ENCODE data around the gene SLC6A6. TPM values are rescaled to one million over a fixed set of nuclear protein-coding genes. Genes with fewer than 3 reads are reported as not detected.
A peak's percentile ranks its signal among the peaks of the same experiment; 100 is the strongest.

SLC6A6 gene
- total RNA-seq, 6 experiments from 2014 or later: 22.5 to 33.0 (median 28.6) TPM

DNA sequence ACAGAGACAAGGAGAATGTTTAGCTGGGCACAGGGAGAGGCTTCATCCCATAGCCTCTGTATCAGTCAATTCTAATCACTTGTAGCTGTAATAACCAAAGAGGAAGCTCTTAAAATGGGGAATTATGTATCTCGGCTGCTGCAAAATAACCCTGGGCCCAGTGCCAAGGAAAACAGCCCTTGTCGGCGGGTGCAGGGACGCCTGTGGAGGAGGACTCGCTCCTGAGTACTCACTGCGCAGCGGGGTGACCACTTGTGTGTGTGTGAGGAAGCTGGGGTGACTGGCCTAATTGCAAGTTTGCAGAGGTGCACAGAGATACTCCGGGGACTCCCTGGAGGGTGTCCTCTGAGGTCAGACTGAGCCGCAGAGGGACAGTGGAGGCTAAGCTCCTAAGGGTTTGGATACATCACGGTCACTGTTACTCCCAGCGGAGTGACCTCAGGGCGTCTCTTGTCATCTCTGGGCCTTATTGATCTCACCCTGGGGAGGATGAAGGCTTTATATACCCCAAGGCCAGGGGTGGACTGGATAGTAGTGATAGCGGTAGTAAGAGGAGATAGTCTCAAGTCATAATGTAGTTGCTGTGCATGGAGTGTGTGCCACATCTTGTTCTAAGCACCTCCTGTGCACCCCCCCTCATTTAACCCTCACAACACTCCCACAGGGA, 37.2 kb downstream of the SLC6A6 start:
- DNase-seq: peak; percentile 25
- Mint-ChIP-seq H3K27me3 (ENCODE audit: insufficient read depth) (peaks cover 1% of the 10 kb centered on the region), H3K4me1 (ENCODE audit: low read depth) (peaks cover 50% of the 10 kb centered on the region), H3K9me3 (no peaks in the 10 kb centered on the region), H3K36me3 (ENCODE audit: low read depth) (peaks cover 7% of the 10 kb centered on the region), H3K27ac (peak overlapping the region; percentile 59; the same call in 1 of the 2 replicates), H3K4me3 (0 out of 2 replicates have a peak overlapping the region, but pooled peaks have one; percentile 2)
- TF ChIP-seq, protein P1, sequence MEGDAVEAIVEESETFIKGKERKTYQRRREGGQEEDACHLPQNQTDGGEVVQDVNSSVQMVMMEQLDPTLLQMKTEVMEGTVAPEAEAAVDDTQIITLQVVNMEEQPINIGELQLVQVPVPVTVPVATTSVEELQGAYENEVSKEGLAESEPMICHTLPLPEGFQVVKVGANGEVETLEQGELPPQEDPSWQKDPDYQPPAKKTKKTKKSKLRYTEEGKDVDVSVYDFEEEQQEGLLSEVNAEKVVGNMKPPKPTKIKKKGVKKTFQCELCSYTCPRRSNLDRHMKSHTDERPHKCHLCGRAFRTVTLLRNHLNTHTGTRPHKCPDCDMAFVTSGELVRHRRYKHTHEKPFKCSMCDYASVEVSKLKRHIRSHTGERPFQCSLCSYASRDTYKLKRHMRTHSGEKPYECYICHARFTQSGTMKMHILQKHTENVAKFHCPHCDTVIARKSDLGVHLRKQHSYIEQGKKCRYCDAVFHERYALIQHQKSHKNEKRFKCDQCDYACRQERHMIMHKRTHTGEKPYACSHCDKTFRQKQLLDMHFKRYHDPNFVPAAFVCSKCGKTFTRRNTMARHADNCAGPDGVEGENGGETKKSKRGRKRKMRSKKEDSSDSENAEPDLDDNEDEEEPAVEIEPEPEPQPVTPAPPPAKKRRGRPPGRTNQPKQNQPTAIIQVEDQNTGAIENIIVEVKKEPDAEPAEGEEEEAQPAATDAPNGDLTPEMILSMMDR (IDR thresholded peaks at IDR 0.05): no peak

- peaks cover 7% of the 10 kb centered on the region for H3K36me3 Mint-ChIP-seq (ENCODE audit: low read depth)
- no peaks in the 10 kb centered on the region; the same call in 1 of the 2 replicates for H3K27me3 Mint-ChIP-seq (ENCODE audit: insufficient read depth)
- peak overlapping the region; percentile 59; the same call in 1 of the 2 replicates for H3K27ac Mint-ChIP-seq
- no peak for DNase-seq
- peaks cover 45% of the 10 kb centered on the region for H3K4me1 Mint-ChIP-seq (ENCODE audit: low read depth)
- H3K4me3 Mint-ChIP-seq: no peak overlapping the region
- no peaks in the 10 kb centered on the region for H3K9me3 Mint-ChIP-seq
- TF ChIP-seq, protein P1 (IDR thresholded peaks at IDR 0.05): no peak
These were observed 37.7 kb downstream of the SLC6A6 start for GRCh38 chr3:14440168-14440518.

DNA sequence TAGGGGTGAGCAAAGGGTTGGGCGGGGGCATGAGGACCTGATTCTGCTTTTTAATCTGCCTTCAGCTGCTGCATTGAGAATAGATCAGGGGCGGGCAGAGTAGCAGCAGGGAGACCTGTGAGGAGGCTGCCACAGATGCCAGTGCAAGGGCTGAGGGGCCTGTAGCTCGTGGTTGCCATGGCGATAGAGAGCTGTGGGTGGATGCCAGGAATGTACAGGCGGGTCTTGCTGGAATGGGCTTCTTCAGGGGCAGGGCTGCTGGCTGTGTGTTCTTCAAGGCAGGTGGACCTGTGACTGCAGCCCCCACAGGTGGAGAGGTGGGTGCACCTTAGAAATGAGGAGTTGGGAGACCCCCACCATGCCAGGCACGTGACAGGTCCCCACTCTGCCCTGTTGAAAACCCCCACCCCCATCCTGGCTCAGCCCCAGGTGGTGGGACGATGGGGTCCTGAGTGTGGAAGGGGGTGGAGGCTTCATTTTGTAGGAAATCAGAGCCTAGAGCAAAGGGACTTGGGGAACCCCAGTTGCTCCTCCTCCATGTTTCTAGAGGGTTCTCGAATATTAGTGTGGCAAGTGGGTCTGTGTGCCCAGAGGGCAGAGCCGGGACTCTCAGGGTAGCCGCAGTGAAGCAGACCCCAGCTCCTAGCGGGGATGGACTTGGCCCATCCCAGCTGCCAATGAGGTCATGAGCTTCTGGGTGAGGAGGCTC, 38.3 kb downstream of the SLC6A6 start:
- no peak overlapping the region for H3K4me3 Mint-ChIP-seq

GRCh38 chr3:14441240-14441919, 39.0 kb downstream of the SLC6A6 start:
- H3K4me3 Mint-ChIP-seq: no peak overlapping the region
- peak; percentile 49 for DNase-seq
- TF ChIP-seq, protein P1 (IDR thresholded peaks at IDR 0.05): no peak
- peak overlapping the region; percentile 65; the same call in 1 of the 2 replicates for H3K27ac Mint-ChIP-seq
- H3K27me3 Mint-ChIP-seq (ENCODE audit: insufficient read depth): no peaks in the 10 kb centered on the region; the same call in 1 of the 2 replicates
- H3K9me3 Mint-ChIP-seq: no peaks in the 10 kb centered on the region
- H3K4me1 Mint-ChIP-seq (ENCODE audit: low read depth): peaks cover 38% of the 10 kb centered on the region
- H3K36me3 Mint-ChIP-seq (ENCODE audit: low read depth): peaks cover 17% of the 10 kb centered on the region

More for the DNA sequence above, 38.3 kb downstream of the SLC6A6 start:
- DNase-seq: peak; percentile 39
- TF ChIP-seq, protein P1 (IDR thresholded peaks at IDR 0.05): no peak
- Mint-ChIP-seq H3K9me3 (no peaks in the 10 kb centered on the region), H3K36me3 (ENCODE audit: low read depth) (peaks cover 11% of the 10 kb centered on the region), H3K27ac (peak overlapping the region; percentile 59), H3K27me3 (ENCODE audit: insufficient read depth) (no peaks in the 10 kb centered on the region; the same call in 1 of the 2 replicates), H3K4me1 (ENCODE audit: low read depth) (peaks cover 40% of the 10 kb centered on the region)

GRCh38 chr3:14441920-14442300, 39.5 kb downstream of the SLC6A6 start:
- no peak overlapping the region for H3K4me3 Mint-ChIP-seq
- no peaks in the 10 kb centered on the region for H3K9me3 Mint-ChIP-seq
- TF ChIP-seq, protein P1 (IDR thresholded peaks at IDR 0.05): no peak
- peak overlapping the region; percentile 65; the same call in 1 of the 2 replicates for H3K27ac Mint-ChIP-seq
- H3K36me3 Mint-ChIP-seq (ENCODE audit: low read depth): peaks cover 20% of the 10 kb centered on the region
- no peaks in the 10 kb centered on the region; the same call in 1 of the 2 replicates for H3K27me3 Mint-ChIP-seq (ENCODE audit: insufficient read depth)
- no peak for DNase-seq
- H3K4me1 Mint-ChIP-seq (ENCODE audit: low read depth): peaks cover 38% of the 10 kb centered on the region

Data from HFFc6 (cell line).